PC-9 (cell line): ENCODE measurements around the gene BTBD18.

ENCODE experiments used
- EZH2 ChIP-seq: fragments of 200-600 bp; sonication (generic); IDR thresholded peaks from 2 replicates; pipeline ENCODE4 v1.8.0; 2017; ENCODE audit warnings: antibody characterized with exemption, low read depth
- TF ChIP-seq, protein P1 (sequence below): fragments of 200-600 bp; sonication (generic); conservative IDR thresholded peaks from 2 replicates; pipeline ENCODE4 v1.6.1; 2017; ENCODE audit warnings: mixed run types, antibody characterized with exemption, mild to moderate bottlenecking, moderate library complexity

DNA sequence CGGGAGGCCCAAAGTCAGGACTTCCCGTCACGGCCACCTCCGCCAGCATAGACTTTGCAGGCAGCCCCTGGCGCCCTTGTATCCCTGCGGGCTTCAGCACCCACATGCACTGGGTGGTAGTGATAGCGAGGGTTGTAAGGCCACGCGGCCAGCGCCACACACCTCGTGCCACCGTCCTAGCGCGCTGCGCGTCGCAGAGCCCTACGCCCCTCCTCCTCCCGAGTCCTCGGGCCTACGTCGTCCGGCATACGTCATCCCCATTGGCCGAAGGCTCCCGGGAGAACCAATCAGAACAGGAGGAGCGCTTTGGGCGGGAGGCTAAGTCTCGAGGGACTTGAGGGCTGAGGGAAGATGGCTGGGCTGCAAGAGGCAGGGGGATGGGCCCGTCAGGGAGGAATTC lies 1.3 kb upstream of the BTBD18 start:
- TF ChIP-seq, protein P1, sequence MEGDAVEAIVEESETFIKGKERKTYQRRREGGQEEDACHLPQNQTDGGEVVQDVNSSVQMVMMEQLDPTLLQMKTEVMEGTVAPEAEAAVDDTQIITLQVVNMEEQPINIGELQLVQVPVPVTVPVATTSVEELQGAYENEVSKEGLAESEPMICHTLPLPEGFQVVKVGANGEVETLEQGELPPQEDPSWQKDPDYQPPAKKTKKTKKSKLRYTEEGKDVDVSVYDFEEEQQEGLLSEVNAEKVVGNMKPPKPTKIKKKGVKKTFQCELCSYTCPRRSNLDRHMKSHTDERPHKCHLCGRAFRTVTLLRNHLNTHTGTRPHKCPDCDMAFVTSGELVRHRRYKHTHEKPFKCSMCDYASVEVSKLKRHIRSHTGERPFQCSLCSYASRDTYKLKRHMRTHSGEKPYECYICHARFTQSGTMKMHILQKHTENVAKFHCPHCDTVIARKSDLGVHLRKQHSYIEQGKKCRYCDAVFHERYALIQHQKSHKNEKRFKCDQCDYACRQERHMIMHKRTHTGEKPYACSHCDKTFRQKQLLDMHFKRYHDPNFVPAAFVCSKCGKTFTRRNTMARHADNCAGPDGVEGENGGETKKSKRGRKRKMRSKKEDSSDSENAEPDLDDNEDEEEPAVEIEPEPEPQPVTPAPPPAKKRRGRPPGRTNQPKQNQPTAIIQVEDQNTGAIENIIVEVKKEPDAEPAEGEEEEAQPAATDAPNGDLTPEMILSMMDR: no peak
- no peak for TF ChIP-seq EZH2
